ENCODE results near the gene TKFC.

TKFC gene

GRCh38 chr11:61337706-61338470 is 4.9 kb downstream of the TKFC start:
- DNase-seq (ENCODE audit: extremely low read depth, low read depth), result no peak
- no peak for TF ChIP-seq CTCF (IDR thresholded peaks at IDR 0.05; ENCODE audit: low read depth, low read length, missing control alignments)
- no peak overlapping the region for H3K4me3 ChIP-seq (replicated peaks; ENCODE audit: low read depth, low read length)

GRCh38 chr11:61338783-61339489 is 5.9 kb downstream of the TKFC start:
- no peak for DNase-seq (ENCODE audit: extremely low read depth, low read depth)
- no peak for TF ChIP-seq CTCF (IDR thresholded peaks at IDR 0.05; ENCODE audit: low read depth, low read length, missing control alignments)

GRCh38 chr11:61339490-61339878 is 6.5 kb downstream of the TKFC start:
- no peak for TF ChIP-seq CTCF (IDR thresholded peaks at IDR 0.05; ENCODE audit: low read depth, low read length, missing control alignments)
- H3K4me3 ChIP-seq (replicated peaks; ENCODE audit: low read depth, low read length), result no peak overlapping the region
- DNase-seq (ENCODE audit: extremely low read depth, low read depth), result no peak

More at GRCh38 chr11:61338783-61339489, 5.9 kb downstream of the TKFC start:
- H3K4me3 ChIP-seq (replicated peaks; ENCODE audit: low read depth, low read length), result no peak overlapping the region

GRCh38 chr11:61340979-61341378 is 8.0 kb downstream of the TKFC start:
- TF ChIP-seq CTCF (IDR thresholded peaks at IDR 0.05; ENCODE audit: low read depth, low read length, missing control alignments), result no peak
- no peak for DNase-seq (ENCODE audit: extremely low read depth, low read depth)
- H3K4me3 ChIP-seq (replicated peaks; ENCODE audit: low read depth, low read length), result no peak overlapping the region

GRCh38 chr11:61341706-61342105 is 8.7 kb downstream of the TKFC start:
- no peak overlapping the region for H3K4me3 ChIP-seq (replicated peaks; ENCODE audit: low read depth, low read length)
- TF ChIP-seq CTCF (IDR thresholded peaks at IDR 0.05; ENCODE audit: low read depth, low read length, missing control alignments), result no peak
- no peak for DNase-seq (ENCODE audit: extremely low read depth, low read depth)

- DNase-seq (ENCODE audit: extremely low read depth, low read depth), result no peak
- no peak overlapping the region for H3K4me3 ChIP-seq (replicated peaks; ENCODE audit: low read depth, low read length)
- TF ChIP-seq CTCF (IDR thresholded peaks at IDR 0.05; ENCODE audit: low read depth, low read length, missing control alignments), result no peak
These were observed 9.3 kb downstream of the TKFC start for GRCh38 chr11:61342207-61342803.

All from HFF-Myc (cell line).